ENCODE measurements around the gene MAST4. TPM values are rescaled to one million over a fixed set of nuclear protein-coding genes. Genes with fewer than 3 reads are reported as not detected.

Gene MAST4
- polyA plus RNA-seq, 1 donor (not counting 4 experiments of a cell fraction or from before 2014, with no cell fraction given): 19.8 TPM

DNA sequence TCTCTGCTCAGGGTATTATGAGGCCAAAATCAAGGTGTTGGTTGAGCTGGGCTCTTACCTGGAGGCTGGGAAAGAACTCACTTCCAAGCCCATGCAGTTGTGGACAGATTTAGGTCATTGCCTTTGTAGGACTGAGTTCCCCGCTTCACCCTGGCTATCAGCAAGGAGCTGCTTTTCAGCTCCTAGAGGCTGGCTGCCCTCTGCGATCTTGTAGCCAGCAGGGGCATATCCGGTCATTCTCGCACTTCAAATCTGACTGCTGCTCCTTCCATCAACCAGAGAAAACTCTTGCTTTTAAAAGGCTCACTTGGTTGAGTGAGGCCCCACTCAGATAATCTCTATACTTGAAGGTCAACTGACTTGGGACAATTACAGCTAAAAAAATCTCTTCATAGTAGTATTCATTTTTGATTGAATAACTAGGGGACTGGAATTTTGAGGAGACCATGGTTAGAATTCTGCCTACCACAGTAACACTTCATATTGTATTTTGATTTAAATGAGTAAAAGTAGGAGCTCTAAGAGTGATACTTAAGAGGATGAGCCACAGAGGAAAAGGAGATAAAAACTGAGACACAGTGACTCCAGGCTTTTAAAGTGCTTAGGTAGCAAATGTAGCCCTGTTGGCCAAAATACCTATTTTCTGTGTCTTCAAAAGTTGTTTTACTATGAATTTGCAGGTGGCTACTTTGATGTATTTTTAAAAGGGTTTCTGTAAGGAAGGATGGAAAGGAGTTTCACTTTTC lies 463.0 kb downstream of the MAST4 start:
- no peaks in the 10 kb centered on the region for H4K20me1 ChIP-seq (ENCODE audit: control insufficient read depth, extremely low read depth, insufficient read depth, low read length)

DNA sequence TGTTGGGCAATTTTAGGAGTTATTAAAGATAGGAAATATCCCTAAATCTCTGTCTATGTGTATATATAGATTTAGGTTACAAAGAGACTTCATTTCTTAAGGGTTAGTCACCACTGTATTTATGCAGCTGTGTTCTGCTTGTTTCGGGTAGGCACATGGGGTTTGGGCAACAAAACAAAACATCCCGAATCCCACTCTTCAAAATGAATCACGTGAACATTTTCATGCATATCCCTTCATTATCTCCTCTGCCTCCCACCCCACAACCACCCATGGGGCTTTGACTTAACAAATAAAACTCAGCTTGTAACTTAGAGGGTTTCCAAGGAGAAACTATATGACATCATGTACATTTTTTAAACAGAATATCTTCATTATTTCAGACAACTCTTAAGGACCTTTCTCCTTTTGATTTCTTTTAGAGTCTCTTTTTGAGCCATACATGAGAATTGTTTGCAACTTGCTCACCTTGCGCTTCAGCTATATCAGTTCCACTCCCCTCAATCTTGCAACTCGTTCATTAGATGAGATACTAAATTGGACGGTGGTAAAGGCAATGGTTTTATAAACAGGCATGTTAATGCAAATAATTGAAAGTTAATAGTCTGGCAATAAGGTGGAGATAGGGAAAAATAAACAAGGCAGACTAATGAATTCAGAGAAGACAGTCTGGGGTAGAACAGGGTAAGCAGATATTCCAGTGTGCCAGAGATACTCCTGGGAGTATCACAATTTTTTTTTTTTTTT lies 463.7 kb downstream of the MAST4 start:
- DNase-seq (ENCODE audit: low read depth, low spot score) (no peak), FAIRE-seq (peak; percentile 92)
- Histone ChIP-seq H3K4me2 (ENCODE audit: control insufficient read depth, extremely low read depth, insufficient read depth, low read depth, low read length) (peak overlapping the region; percentile 75), H3K4me1 (ENCODE audit: control insufficient read depth, extremely low read depth, insufficient read depth, low read length) (peaks cover 44% of the 10 kb centered on the region), H3K4me3 (ENCODE audit: control insufficient read depth in 2 of 3, extremely low read depth in 1 of 3, insufficient read depth in 2 of 3, low read depth in 1 of 3, low read length in 3 of 3) (peak overlapping the region in 1 of 3 experiments; percentile 13), H4K20me1 (ENCODE audit: control insufficient read depth, extremely low read depth, insufficient read depth, low read length) (no peaks in the 10 kb centered on the region), H3K36me3 (ENCODE audit: control insufficient read depth in 2 of 2, extremely low read depth in 1 of 2, insufficient read depth in 2 of 2, low read length in 2 of 2) (peaks cover 5 to 10% of the 10 kb centered on the region in 2 experiments), H3K9ac (ENCODE audit: control insufficient read depth, extremely low read depth, insufficient read depth, low read length) (peak overlapping the region; percentile 3), H2AFZ (ENCODE audit: control insufficient read depth, low read length) (no peak overlapping the region), H3K9me1 (ENCODE audit: control insufficient read depth, extremely low read depth, insufficient read depth, low read length) (no peaks in the 10 kb centered on the region), H3K9me3 (ENCODE audit: control insufficient read depth, low read depth, low read length) (no peaks in the 10 kb centered on the region), H3K27ac (ENCODE audit: control insufficient read depth, insufficient read depth, low read length) (peak overlapping the region; percentile 50), H3K79me2 (ENCODE audit: control insufficient read depth, insufficient read depth, low read length) (peaks cover 58% of the 10 kb centered on the region), H3K27me3 (ENCODE audit: control insufficient read depth, extremely low read depth, insufficient read depth, low read length) (no peaks in the 10 kb centered on the region)
- TF ChIP-seq EZH2 (IDR thresholded peaks at IDR 0.05; ENCODE audit: low read length): no peak
- TF ChIP-seq, protein P1, sequence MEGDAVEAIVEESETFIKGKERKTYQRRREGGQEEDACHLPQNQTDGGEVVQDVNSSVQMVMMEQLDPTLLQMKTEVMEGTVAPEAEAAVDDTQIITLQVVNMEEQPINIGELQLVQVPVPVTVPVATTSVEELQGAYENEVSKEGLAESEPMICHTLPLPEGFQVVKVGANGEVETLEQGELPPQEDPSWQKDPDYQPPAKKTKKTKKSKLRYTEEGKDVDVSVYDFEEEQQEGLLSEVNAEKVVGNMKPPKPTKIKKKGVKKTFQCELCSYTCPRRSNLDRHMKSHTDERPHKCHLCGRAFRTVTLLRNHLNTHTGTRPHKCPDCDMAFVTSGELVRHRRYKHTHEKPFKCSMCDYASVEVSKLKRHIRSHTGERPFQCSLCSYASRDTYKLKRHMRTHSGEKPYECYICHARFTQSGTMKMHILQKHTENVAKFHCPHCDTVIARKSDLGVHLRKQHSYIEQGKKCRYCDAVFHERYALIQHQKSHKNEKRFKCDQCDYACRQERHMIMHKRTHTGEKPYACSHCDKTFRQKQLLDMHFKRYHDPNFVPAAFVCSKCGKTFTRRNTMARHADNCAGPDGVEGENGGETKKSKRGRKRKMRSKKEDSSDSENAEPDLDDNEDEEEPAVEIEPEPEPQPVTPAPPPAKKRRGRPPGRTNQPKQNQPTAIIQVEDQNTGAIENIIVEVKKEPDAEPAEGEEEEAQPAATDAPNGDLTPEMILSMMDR (optimal IDR thresholded peaks at IDR 0.05 in 1 of 3, IDR thresholded peaks at IDR 0.05 in 1 of 3, conservative IDR thresholded peaks at IDR 0.05 in 1 of 3; ENCODE audit: extremely low read depth in 1 of 3, insufficient read depth in 2 of 3, low read length in 3 of 3): no peak
- dilution Hi-C loops (cut with MboI; ENCODE audit: extremely low pct_ligation_motif_present, low sequenced_read_pairs): no loop called here

More for the DNA sequence above, 463.0 kb downstream of the MAST4 start:
- dilution Hi-C loops (cut with MboI; ENCODE audit: extremely low pct_ligation_motif_present, low sequenced_read_pairs): no loop called here
- H3K27me3 ChIP-seq (ENCODE audit: control insufficient read depth, extremely low read depth, insufficient read depth, low read length): no peaks in the 10 kb centered on the region
- peaks cover 58% of the 10 kb centered on the region for H3K79me2 ChIP-seq (ENCODE audit: control insufficient read depth, insufficient read depth, low read length)
- FAIRE-seq (peak; percentile 64), DNase-seq (ENCODE audit: low read depth, low spot score) (no peak)
- peaks cover 4 to 11% of the 10 kb centered on the region in 2 experiments for H3K36me3 ChIP-seq (ENCODE audit: control insufficient read depth in 2 of 2, extremely low read depth in 1 of 2, insufficient read depth in 2 of 2, low read length in 2 of 2)
- H3K4me3 ChIP-seq (ENCODE audit: control insufficient read depth in 2 of 3, extremely low read depth in 1 of 3, insufficient read depth in 2 of 3, low read depth in 1 of 3, low read length in 3 of 3): peak overlapping the region in 1 of 3 experiments; percentile 13
- no peak for TF ChIP-seq EZH2 (IDR thresholded peaks at IDR 0.05; ENCODE audit: low read length)
- TF ChIP-seq, protein P1 (optimal IDR thresholded peaks at IDR 0.05 in 1 of 3, IDR thresholded peaks at IDR 0.05 in 1 of 3, conservative IDR thresholded peaks at IDR 0.05 in 1 of 3; ENCODE audit: extremely low read depth in 1 of 3, insufficient read depth in 2 of 3, low read length in 3 of 3): peak in 1 of 3 experiments; percentile 11
- H3K9ac ChIP-seq (ENCODE audit: control insufficient read depth, extremely low read depth, insufficient read depth, low read length): peak overlapping the region; percentile 35
- peak overlapping the region; percentile 50 for H3K27ac ChIP-seq (ENCODE audit: control insufficient read depth, insufficient read depth, low read length)
- H3K9me3 ChIP-seq (ENCODE audit: control insufficient read depth, low read depth, low read length): no peaks in the 10 kb centered on the region
- no peak overlapping the region for H2AFZ ChIP-seq (ENCODE audit: control insufficient read depth, low read length)
- H3K4me1 ChIP-seq (ENCODE audit: control insufficient read depth, extremely low read depth, insufficient read depth, low read length): peaks cover 44% of the 10 kb centered on the region
- no peaks in the 10 kb centered on the region for H3K9me1 ChIP-seq (ENCODE audit: control insufficient read depth, extremely low read depth, insufficient read depth, low read length)
- peak overlapping the region; percentile 75 for H3K4me2 ChIP-seq (ENCODE audit: control insufficient read depth, extremely low read depth, insufficient read depth, low read depth, low read length)

Data from keratinocyte (primary cell).